CD4-positive, alpha-beta memory T cell (primary cell): Measurements from ENCODE around the gene FAM168B. TPM values are rescaled to one million over a fixed set of nuclear protein-coding genes. Genes with fewer than 3 reads are reported as not detected.
A peak's percentile ranks its signal among the peaks of the same experiment; 100 is the strongest.

Experiments
- CTCF ChIA-PET: fragments of 350-600 bp; sonication (Branson Sonifier 250); formaldehyde crosslinking; loops from one replicate; lab custom pipeline; 2021; ENCODE audit warnings: inconsistent platforms; ENCODE audit not compliant: partially characterized antibody; lab: Charles Lee
- POLR2A ChIA-PET: fragments of 350-600 bp; sonication (Branson Sonifier 250); formaldehyde crosslinking; loops from one replicate; lab custom pipeline; 2021; ENCODE audit not compliant: partially characterized antibody; lab: Charles Lee
- DNase-seq, 5 donors: peaks; one replicate each; pipeline versions ENCODE4 v3.0.0 to v3.0.0-alpha.2; 2020 to 2022; ENCODE audit warnings: mixed read lengths in 1 of 5
- H3K27ac ChIP-seq: one replicate; pipeline ENCODE4 v1.7.0; 2013; ENCODE audit warnings: low read depth, low read length
- H3K27me3 ChIP-seq: 2 replicates; pipeline ENCODE4 v1.7.0; 2013; ENCODE audit warnings: mild to moderate bottlenecking, low read length, moderate library complexity; ENCODE audit not compliant: insufficient read depth
- H3K36me3 ChIP-seq: 2 replicates; pipeline ENCODE4 v1.7.0; 2013; ENCODE audit warnings: mild to moderate bottlenecking, low read length, moderate library complexity; ENCODE audit not compliant: insufficient read depth
- H3K4me1 ChIP-seq: 2 replicates; pipeline ENCODE4 v1.7.0; 2013; ENCODE audit warnings: mild to moderate bottlenecking, low read length, moderate library complexity; ENCODE audit not compliant: insufficient read depth
- H3K4me3 ChIP-seq, 2 donors: one replicate each; pipeline ENCODE4 v1.7.0; 2013; ENCODE audit warnings: low read length in 2 of 2, mild to moderate bottlenecking in 1 of 2
- H3K9me3 ChIP-seq, 2 donors: one replicate each; pipeline ENCODE4 v1.7.0; 2013; ENCODE audit warnings: low read length in 2 of 2, control low read depth in 1 of 2; ENCODE audit not compliant: control insufficient read depth in 1 of 2
- H3K27ac Mint-ChIP-seq, 7 donors: one replicate each; pipeline ENCODE4 v1.8.0; 2020 to 2021; ENCODE audit warnings: mixed read lengths in 7 of 7, mild to moderate bottlenecking in 6 of 7, inconsistent platforms in 3 of 7, moderate library complexity in 3 of 7
- H3K27me3 Mint-ChIP-seq, 2 donors: one replicate each; pipeline ENCODE4 v1.8.0; 2020 to 2021; ENCODE audit warnings: mixed read lengths in 2 of 2
- H3K36me3 Mint-ChIP-seq, 2 donors: one replicate each; pipeline ENCODE4 v1.8.0; 2020 to 2021; ENCODE audit warnings: mixed read lengths in 2 of 2, inconsistent platforms in 1 of 2, mild to moderate bottlenecking in 1 of 2
- H3K4me1 Mint-ChIP-seq, 4 donors: one replicate each; pipeline ENCODE4 v1.8.0; 2020 to 2021; ENCODE audit warnings: mixed read lengths in 4 of 4, mild to moderate bottlenecking in 1 of 4
- H3K4me3 Mint-ChIP-seq, 8 donors: one replicate each; pipeline ENCODE4 v1.8.0; 2020 to 2021; ENCODE audit warnings: mixed read lengths in 8 of 8, mild to moderate bottlenecking in 7 of 8, moderate library complexity in 6 of 8, inconsistent platforms in 3 of 8
- H3K9me3 Mint-ChIP-seq, 8 donors: one replicate each; pipeline ENCODE4 v1.8.0; 2020 to 2021; ENCODE audit warnings: mixed read lengths in 8 of 8, mild to moderate bottlenecking in 5 of 8, inconsistent platforms in 3 of 8, moderate library complexity in 1 of 8
- intact Hi-C: fragments of 100-400 bp; cut with micrococcal nuclease; formaldehyde crosslinking; loops from one replicate; pipeline ENCODE4 v1.15.1; 2023
- polyA plus RNA-seq, 2 donors: library from polyadenylated mRNA; unstranded; fragments of 300-500 nt; fragmentation: Illumina TruSeq; gene quantifications; one replicate each; pipeline ENCODE4 v1.2.3, GENCODE V29; 2021
- total RNA-seq, 2 experiments: library from RNA; stranded (reverse); gene quantifications; one replicate each; pipeline ENCODE4 v1.2.3, GENCODE V29; 2021

The FAM168B gene
- total RNA-seq (10 to 100 TPM; 79.4 to 81.0 TPM), polyA plus RNA-seq (10 to 100 TPM; 17.4 to 37.2 TPM)

- Histone ChIP-seq H3K9me3 (no peaks in the 10 kb centered on the region), H3K4me1 (peaks cover 22% of the 10 kb centered on the region), H3K27me3 (no peaks in the 10 kb centered on the region), H3K27ac (peak within 1 kb of the TSS; percentile 89), H3K4me3 (peak within 1 kb of the TSS; percentile 86 to 91), H3K36me3 (peaks cover 6% of the 10 kb centered on the region)
- H3K4me3 Mint-ChIP-seq, result peak within 1 kb of the TSS; percentile 85 to 99 (median 93)
- CTCF ChIA-PET, result interaction anchor here (1.1 to 4.2 kb wide), 3 partner anchors 11 to 400 kb away, joined by 3 to 28 read pairs (median 7); partner anchors contain the start of gene PLEKHB2
- intact Hi-C loops, result loop anchor here (1.0 to 5.0 kb wide), 4 partner anchors 11 to 399 kb away; partner anchors contain the start of gene MZT2A
- H3K27me3 Mint-ChIP-seq, result no peaks in the 10 kb centered on the region
- H3K36me3 Mint-ChIP-seq, result peaks cover 7 to 19% of the 10 kb centered on the region in 2 donors
- H3K4me1 Mint-ChIP-seq, result peaks cover 12 to 38% (median 22%) of the 10 kb centered on the region in 4 donors
- peak within 1 kb of the TSS; percentile 92 to 98 (median 97) for H3K27ac Mint-ChIP-seq
- POLR2A ChIA-PET, result interaction anchor here (0.6 to 4.0 kb wide), 13 partner anchors 11 to 760 kb away, joined by 3 to 99 read pairs (median 4); partner anchors contain the start of genes IMP4, MZT2A and PLEKHB2
- H3K9me3 Mint-ChIP-seq, result no peaks in the 10 kb centered on the region
- peak; percentile 86 to 93 (median 91) for DNase-seq
Observed at GRCh38 chr2:131093006-131093695, at the start of gene FAM168B. Gene FAM168B (minus strand): TSS chr2:131093460. CDS start chr2:131082646, 10,814 bp downstream.

GRCh38 chr2:131142849-131143248 lies 49.6 kb upstream of the FAM168B start:
- intact Hi-C loops, result no loop called here
- POLR2A ChIA-PET, result no interaction called here
- H3K4me3 Mint-ChIP-seq, result no peak overlapping the region
- peak overlapping the region in 3 of 7 donors; percentile 25 to 76 (median 32) for H3K27ac Mint-ChIP-seq
- peaks cover 39 to 81% of the 10 kb centered on the region in 2 donors for H3K36me3 Mint-ChIP-seq
- H3K4me3 ChIP-seq, result no peak overlapping the region
- peaks cover 5 to 22% (median 11%) of the 10 kb centered on the region in 4 donors for H3K4me1 Mint-ChIP-seq
- DNase-seq, result no peak
- no peaks in the 10 kb centered on the region for H3K27me3 Mint-ChIP-seq
- H3K9me3 ChIP-seq, result no peaks in the 10 kb centered on the region
- no peaks in the 10 kb centered on the region for H3K4me1 ChIP-seq
- H3K9me3 Mint-ChIP-seq, result no peaks in the 10 kb centered on the region
- H3K36me3 ChIP-seq, result peaks cover 46% of the 10 kb centered on the region
- H3K27me3 ChIP-seq, result no peaks in the 10 kb centered on the region
- CTCF ChIA-PET, result interaction anchor here (1.3 kb wide), 1 partner anchor 10 kb away, joined by 4 read pairs; no protein-coding TSS in a partner anchor
- no peak overlapping the region for H3K27ac ChIP-seq

GRCh38 chr2:131140581-131140980 lies 47.3 kb upstream of the FAM168B start:
- H3K27me3 Mint-ChIP-seq, result no peaks in the 10 kb centered on the region
- Histone ChIP-seq H3K9me3 (no peaks in the 10 kb centered on the region), H3K27ac (no peak overlapping the region), H3K27me3 (no peaks in the 10 kb centered on the region), H3K4me3 (no peak overlapping the region), H3K36me3 (peaks cover 34% of the 10 kb centered on the region), H3K4me1 (no peaks in the 10 kb centered on the region)
- DNase-seq, result no peak
- intact Hi-C loops, result no loop called here
- H3K36me3 Mint-ChIP-seq, result peaks cover 47 to 74% of the 10 kb centered on the region in 2 donors
- peaks cover 10 to 25% (median 18%) of the 10 kb centered on the region in 4 donors for H3K4me1 Mint-ChIP-seq
- H3K9me3 Mint-ChIP-seq, result peaks cover 0 to 2% (median 0%) of the 10 kb centered on the region in 8 donors
- H3K27ac Mint-ChIP-seq, result peak overlapping the region in 5 of 7 donors; percentile 23 to 91 (median 36)
- no peak overlapping the region for H3K4me3 Mint-ChIP-seq
- POLR2A ChIA-PET, result no interaction called here
- CTCF ChIA-PET, result no interaction called here

GRCh38 chr2:131132729-131133128 lies 39.5 kb upstream of the FAM168B start:
- no peak overlapping the region for H3K27ac ChIP-seq
- Mint-ChIP-seq H3K27ac (peak overlapping the region in 3 of 7 donors; percentile 16 to 53 (median 44)), H3K27me3 (no peaks in the 10 kb centered on the region), H3K4me3 (no peak overlapping the region), H3K9me3 (peaks cover 0 to 2% (median 0%) of the 10 kb centered on the region in 8 donors), H3K4me1 (peaks cover 5 to 7% (median 6%) of the 10 kb centered on the region in 4 donors), H3K36me3 (peaks cover 55 to 72% of the 10 kb centered on the region in 2 donors)
- no peaks in the 10 kb centered on the region for H3K4me1 ChIP-seq
- H3K36me3 ChIP-seq, result peaks cover 29% of the 10 kb centered on the region
- POLR2A ChIA-PET, result no interaction called here
- no peak for DNase-seq
- no peaks in the 10 kb centered on the region for H3K9me3 ChIP-seq
- H3K4me3 ChIP-seq, result no peak overlapping the region
- no peaks in the 10 kb centered on the region for H3K27me3 ChIP-seq
- intact Hi-C loops, result no loop called here
- CTCF ChIA-PET, result interaction anchor here (1.4 kb wide), 1 partner anchor 21 kb away, joined by 4 read pairs; no protein-coding TSS in a partner anchor

GRCh38 chr2:131130298-131130596 lies 37.0 kb upstream of the FAM168B start:
- Mint-ChIP-seq H3K9me3 (no peaks in the 10 kb centered on the region), H3K4me3 (no peak overlapping the region), H3K4me1 (peaks cover 0 to 2% (median under 1%) of the 10 kb centered on the region in 4 donors), H3K27ac (no peak overlapping the region), H3K27me3 (no peaks in the 10 kb centered on the region), H3K36me3 (peaks cover 66 to 83% of the 10 kb centered on the region in 2 donors)
- H3K27ac ChIP-seq, result no peak overlapping the region
- CTCF ChIA-PET, result no interaction called here
- H3K9me3 ChIP-seq, result no peaks in the 10 kb centered on the region
- no peak overlapping the region for H3K4me3 ChIP-seq
- DNase-seq, result no peak
- H3K36me3 ChIP-seq, result peaks cover 52% of the 10 kb centered on the region
- H3K27me3 ChIP-seq, result no peaks in the 10 kb centered on the region
- intact Hi-C loops, result no loop called here
- no peaks in the 10 kb centered on the region for H3K4me1 ChIP-seq
- POLR2A ChIA-PET, result no interaction called here

- Mint-ChIP-seq H3K36me3 (peaks cover 67 to 82% of the 10 kb centered on the region in 2 donors), H3K27ac (peak overlapping the region in 3 of 7 donors; percentile 1 to 48 (median 18)), H3K4me3 (no peak overlapping the region), H3K27me3 (no peaks in the 10 kb centered on the region), H3K4me1 (peaks cover 2 to 5% (median 2%) of the 10 kb centered on the region in 4 donors), H3K9me3 (no peaks in the 10 kb centered on the region)
- CTCF ChIA-PET, result no interaction called here
- no peak overlapping the region for H3K27ac ChIP-seq
- H3K27me3 ChIP-seq, result no peaks in the 10 kb centered on the region
- intact Hi-C loops, result no loop called here
- H3K4me1 ChIP-seq, result no peaks in the 10 kb centered on the region
- no peaks in the 10 kb centered on the region for H3K9me3 ChIP-seq
- POLR2A ChIA-PET, result no interaction called here
- peaks cover 55% of the 10 kb centered on the region for H3K36me3 ChIP-seq
- no peak for DNase-seq
- H3K4me3 ChIP-seq, result no peak overlapping the region
Observed at GRCh38 chr2:131127981-131128380, 34.7 kb upstream of the FAM168B start.

GRCh38 chr2:131127076-131127475 lies 33.8 kb upstream of the FAM168B start:
- CTCF ChIA-PET, result no interaction called here
- intact Hi-C loops, result no loop called here
- POLR2A ChIA-PET, result no interaction called here

More at GRCh38 chr2:131127076-131127475, 33.8 kb upstream of the FAM168B start:
- DNase-seq, result no peak
- peaks cover 4 to 10% (median 6%) of the 10 kb centered on the region in 4 donors for H3K4me1 Mint-ChIP-seq
- H3K4me1 ChIP-seq, result no peaks in the 10 kb centered on the region
- no peaks in the 10 kb centered on the region for H3K9me3 Mint-ChIP-seq
- no peak overlapping the region for H3K4me3 Mint-ChIP-seq
- H3K4me3 ChIP-seq, result no peak overlapping the region
- H3K27ac Mint-ChIP-seq, result peak overlapping the region in 1 of 7 donors; percentile 50
- peaks cover 68 to 85% of the 10 kb centered on the region in 2 donors for H3K36me3 Mint-ChIP-seq
- peaks cover 55% of the 10 kb centered on the region for H3K36me3 ChIP-seq
- H3K27me3 Mint-ChIP-seq, result no peaks in the 10 kb centered on the region
- no peak overlapping the region for H3K27ac ChIP-seq
- H3K9me3 ChIP-seq, result no peaks in the 10 kb centered on the region
- no peaks in the 10 kb centered on the region for H3K27me3 ChIP-seq
